ENCODE measurements around the gene CUX1.
"Not testable (repeated sequence)": the region's sequence is repeated elsewhere in the genome, so short reads cannot be mapped to it uniquely, and the experiment has no call there.

Gene CUX1

DNA sequence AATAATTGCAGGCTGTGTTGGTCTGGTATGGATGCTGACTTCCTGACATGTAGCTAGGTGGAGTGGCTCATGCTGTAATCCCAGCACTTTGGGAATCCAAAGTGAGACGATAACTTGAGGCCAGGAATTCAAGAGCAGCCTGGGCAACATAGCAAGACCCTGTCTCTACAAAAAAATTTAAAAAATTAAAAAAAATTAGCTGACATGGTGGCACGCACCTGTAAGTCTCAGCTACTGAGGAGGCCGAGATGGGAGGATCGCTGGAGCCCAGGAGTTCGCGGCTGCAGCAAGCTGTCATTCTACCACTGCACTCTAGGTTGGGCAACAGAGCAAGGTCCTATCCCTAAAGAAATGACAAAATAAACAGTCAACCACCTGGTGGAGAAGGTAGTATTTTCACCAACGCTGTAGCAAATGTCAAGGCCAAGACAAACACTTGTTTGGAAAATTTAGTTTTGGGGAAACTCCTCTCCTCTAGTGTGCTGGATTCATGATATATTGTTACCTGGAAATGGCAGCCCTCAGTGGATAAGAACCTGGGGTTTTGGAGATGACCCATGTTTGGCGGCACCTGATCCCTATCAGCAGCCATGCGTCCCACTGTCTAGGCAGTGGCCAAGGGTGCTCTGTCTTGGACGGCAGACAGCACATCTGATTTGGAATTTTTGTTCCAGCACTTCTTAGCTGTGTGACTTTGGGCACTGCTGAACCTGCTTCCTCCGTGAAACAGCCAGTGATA is 29.5 kb downstream of the CUX1 start:
- Histone ChIP-seq H3K4me3 (IDR thresholded peaks at IDR 0.05; ENCODE audit: insufficient read depth, low read depth, low read length) (no peak overlapping the region), H3K27me3 (ENCODE audit: insufficient read depth, low read depth) (no peaks in the 10 kb centered on the region), H3K4me1 (ENCODE audit: low read depth, poor library complexity, severe bottlenecking) (no peaks in the 10 kb centered on the region), H3K36me3 (ENCODE audit: insufficient read depth) (no peaks in the 10 kb centered on the region), H2AFZ (ENCODE audit: low read depth) (no peak overlapping the region), H3K79me2 (ENCODE audit: insufficient read depth, low read depth) (peaks cover 54% of the 10 kb centered on the region), H3K4me2 (no peak overlapping the region), H3K9ac (no peak overlapping the region), H4K20me1 (ENCODE audit: insufficient read depth) (no peaks in the 10 kb centered on the region), H3K27ac (no peak overlapping the region)
- TF ChIP-seq, protein P1, sequence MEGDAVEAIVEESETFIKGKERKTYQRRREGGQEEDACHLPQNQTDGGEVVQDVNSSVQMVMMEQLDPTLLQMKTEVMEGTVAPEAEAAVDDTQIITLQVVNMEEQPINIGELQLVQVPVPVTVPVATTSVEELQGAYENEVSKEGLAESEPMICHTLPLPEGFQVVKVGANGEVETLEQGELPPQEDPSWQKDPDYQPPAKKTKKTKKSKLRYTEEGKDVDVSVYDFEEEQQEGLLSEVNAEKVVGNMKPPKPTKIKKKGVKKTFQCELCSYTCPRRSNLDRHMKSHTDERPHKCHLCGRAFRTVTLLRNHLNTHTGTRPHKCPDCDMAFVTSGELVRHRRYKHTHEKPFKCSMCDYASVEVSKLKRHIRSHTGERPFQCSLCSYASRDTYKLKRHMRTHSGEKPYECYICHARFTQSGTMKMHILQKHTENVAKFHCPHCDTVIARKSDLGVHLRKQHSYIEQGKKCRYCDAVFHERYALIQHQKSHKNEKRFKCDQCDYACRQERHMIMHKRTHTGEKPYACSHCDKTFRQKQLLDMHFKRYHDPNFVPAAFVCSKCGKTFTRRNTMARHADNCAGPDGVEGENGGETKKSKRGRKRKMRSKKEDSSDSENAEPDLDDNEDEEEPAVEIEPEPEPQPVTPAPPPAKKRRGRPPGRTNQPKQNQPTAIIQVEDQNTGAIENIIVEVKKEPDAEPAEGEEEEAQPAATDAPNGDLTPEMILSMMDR (conservative IDR thresholded peaks at IDR 0.05; ENCODE audit: low read depth, low read length): no peak

DNA sequence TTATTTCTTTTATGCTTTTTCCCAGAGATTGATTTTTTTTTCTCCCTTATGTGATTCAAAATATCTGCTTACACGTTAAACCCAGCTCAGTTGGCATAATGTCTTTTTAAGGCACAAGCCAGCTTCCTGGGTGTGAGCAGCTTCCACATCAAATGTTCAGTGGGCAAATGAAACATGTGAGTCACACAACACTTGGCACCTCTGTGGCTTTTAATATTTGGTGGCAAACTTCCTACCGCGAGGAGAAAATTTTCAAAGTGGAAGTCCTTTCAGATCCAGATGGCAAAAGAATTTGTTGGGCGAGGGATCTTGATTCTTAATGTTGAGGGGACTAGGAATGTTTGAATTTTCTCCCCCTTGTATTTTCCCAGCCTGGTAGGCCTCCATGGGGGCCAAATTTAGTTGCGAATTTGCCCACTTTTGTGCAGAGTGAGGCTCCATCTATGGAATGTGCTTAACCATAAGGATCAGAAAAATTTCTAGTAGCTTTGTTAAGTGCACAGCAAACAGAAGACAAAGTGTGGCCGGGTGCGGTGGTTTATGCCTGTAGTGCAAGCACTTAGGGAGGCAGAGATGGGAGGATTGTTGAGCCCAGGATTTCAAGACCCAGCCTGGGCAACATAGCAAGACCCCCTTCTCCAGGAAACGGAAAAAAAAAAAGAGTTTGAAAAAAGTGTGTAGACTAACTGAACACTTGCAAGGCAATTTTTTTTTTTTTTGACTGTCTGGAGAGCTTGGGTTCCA is 31.0 kb downstream of the CUX1 start:
- Histone ChIP-seq H3K4me3 (IDR thresholded peaks at IDR 0.05; ENCODE audit: insufficient read depth, low read depth, low read length) (no peak overlapping the region), H4K20me1 (ENCODE audit: insufficient read depth) (no peaks in the 10 kb centered on the region)

GRCh38 chr7:101849314-101849713 is 31.9 kb downstream of the CUX1 start:
- H3K36me3 ChIP-seq (ENCODE audit: insufficient read depth); H3K27ac ChIP-seq; H3K9ac ChIP-seq; H3K27me3 ChIP-seq (ENCODE audit: insufficient read depth, low read depth); H2AFZ ChIP-seq (ENCODE audit: low read depth); H4K20me1 ChIP-seq (ENCODE audit: insufficient read depth); H3K4me3 ChIP-seq (IDR thresholded peaks at IDR 0.05; ENCODE audit: insufficient read depth, low read depth, low read length); H3K4me2 ChIP-seq; H3K4me1 ChIP-seq (ENCODE audit: low read depth, poor library complexity, severe bottlenecking): not testable (repeated sequence)
- H3K79me2 ChIP-seq (ENCODE audit: insufficient read depth, low read depth): peaks cover 49% of the 10 kb centered on the region; the same call in 1 of the 2 replicates

More for the DNA sequence above, 31.0 kb downstream of the CUX1 start:
- Histone ChIP-seq H3K79me2 (ENCODE audit: insufficient read depth, low read depth) (peaks cover 47% of the 10 kb centered on the region; the same call in 1 of the 2 replicates), H3K4me1 (ENCODE audit: low read depth, poor library complexity, severe bottlenecking) (no peaks in the 10 kb centered on the region), H3K27me3 (ENCODE audit: insufficient read depth, low read depth) (no peaks in the 10 kb centered on the region), H3K4me2 (no peak overlapping the region), H2AFZ (ENCODE audit: low read depth) (no peak overlapping the region), H3K36me3 (ENCODE audit: insufficient read depth) (no peaks in the 10 kb centered on the region), H3K9ac (no peak overlapping the region), H3K27ac (no peak overlapping the region)
- TF ChIP-seq, protein P1 (conservative IDR thresholded peaks at IDR 0.05; ENCODE audit: low read depth, low read length): no peak

GRCh38 chr7:101852364-101852763 is 34.9 kb downstream of the CUX1 start:
- H2AFZ ChIP-seq (ENCODE audit: low read depth); H3K4me3 ChIP-seq (IDR thresholded peaks at IDR 0.05; ENCODE audit: insufficient read depth, low read depth, low read length); H3K36me3 ChIP-seq (ENCODE audit: insufficient read depth); H3K27ac ChIP-seq; H3K9ac ChIP-seq; H4K20me1 ChIP-seq (ENCODE audit: insufficient read depth); H3K4me2 ChIP-seq; H3K27me3 ChIP-seq (ENCODE audit: insufficient read depth, low read depth): not testable (repeated sequence)
- Histone ChIP-seq H3K79me2 (ENCODE audit: insufficient read depth, low read depth) (peaks cover 43% of the 10 kb centered on the region; the same call in 1 of the 2 replicates), H3K4me1 (ENCODE audit: low read depth, poor library complexity, severe bottlenecking) (peaks cover 31% of the 10 kb centered on the region)

GRCh38 chr7:101853684-101854083 is 36.3 kb downstream of the CUX1 start:
- no peak overlapping the region for H2AFZ ChIP-seq (ENCODE audit: low read depth)
- H3K4me1 ChIP-seq (ENCODE audit: low read depth, poor library complexity, severe bottlenecking): peaks cover 38% of the 10 kb centered on the region
- H3K9ac ChIP-seq: no peak overlapping the region
- H3K4me3 ChIP-seq (IDR thresholded peaks at IDR 0.05; ENCODE audit: insufficient read depth, low read depth, low read length): no peak overlapping the region
- H4K20me1 ChIP-seq (ENCODE audit: insufficient read depth): peaks cover 7% of the 10 kb centered on the region; the same call in 1 of the 2 replicates
- H3K4me2 ChIP-seq: peak overlapping the region; percentile 40; the same call in 1 of the 2 replicates
- H3K36me3 ChIP-seq (ENCODE audit: insufficient read depth): no peaks in the 10 kb centered on the region
- H3K79me2 ChIP-seq (ENCODE audit: insufficient read depth, low read depth): peaks cover 56% of the 10 kb centered on the region
- TF ChIP-seq, protein P1 (conservative IDR thresholded peaks at IDR 0.05; ENCODE audit: low read depth, low read length): no peak
- no peak overlapping the region for H3K27ac ChIP-seq
- no peaks in the 10 kb centered on the region for H3K27me3 ChIP-seq (ENCODE audit: insufficient read depth, low read depth)

Data from KMS-11 (cell line).